Putamen (tissue), 1 donor: ENCODE measurements around the gene CNST.
"Not testable (repeated sequence)": the region's sequence is repeated elsewhere in the genome, so short reads cannot be mapped to it uniquely, and the experiment has no call there.

Experiments used
- DNase-seq: peaks from one replicate; pipeline ENCODE4 v3.0.0-alpha.2; 2016; ENCODE audit warnings: low spot score

The CNST gene

GRCh38 chr1:246624091-246624490, 57.8 kb downstream of the CNST start:
- DNase-seq = no peak

GRCh38 chr1:246629030-246629429, 62.8 kb downstream of the CNST start:
- DNase-seq = no peak

GRCh38 chr1:246629976-246630375, 63.7 kb downstream of the CNST start:
- no peak for DNase-seq

GRCh38 chr1:246631426-246631825, 65.2 kb downstream of the CNST start:
- DNase-seq = no peak

- no peak for DNase-seq
Observed at GRCh38 chr1:246632281-246633168, 66.3 kb downstream of the CNST start.

GRCh38 chr1:246634659-246635058, 68.4 kb downstream of the CNST start:
- not testable (repeated sequence) for DNase-seq

- DNase-seq = no peak
Observed at GRCh38 chr1:246638941-246639655, 72.8 kb downstream of the CNST start.

GRCh38 chr1:246639732-246640131, 73.5 kb downstream of the CNST start:
- DNase-seq = no peak

GRCh38 chr1:246640747-246641146, 74.5 kb downstream of the CNST start:
- no peak for DNase-seq

GRCh38 chr1:246641394-246641793, 75.1 kb downstream of the CNST start:
- DNase-seq = no peak

GRCh38 chr1:246642719-246643118, 76.5 kb downstream of the CNST start:
- no peak for DNase-seq

GRCh38 chr1:246647113-246647512, 80.9 kb downstream of the CNST start:
- peak; percentile 58 for DNase-seq

- peak; percentile 29 for DNase-seq
Observed at GRCh38 chr1:246647513-246647912, 81.3 kb downstream of the CNST start.

- no peak for DNase-seq
Observed at GRCh38 chr1:246651012-246651695, 84.9 kb downstream of the CNST start.

- no peak for DNase-seq
Observed at GRCh38 chr1:246658567-246658966, 92.3 kb downstream of the CNST start.

GRCh38 chr1:246659594-246660140, 93.4 kb downstream of the CNST start:
- DNase-seq = no peak

- no peak for DNase-seq
Observed at GRCh38 chr1:246661451-246661850, 95.2 kb downstream of the CNST start.

GRCh38 chr1:246667773-246668172, 101.5 kb downstream of the CNST start:
- DNase-seq = no peak

GRCh38 chr1:246669659-246670058, 103.4 kb downstream of the CNST start:
- DNase-seq = peak; percentile 57

- no peak for DNase-seq
Observed at GRCh38 chr1:246674049-246674448, 107.8 kb downstream of the CNST start.

- no peak for DNase-seq
Observed at GRCh38 chr1:246677842-246678241, 111.6 kb downstream of the CNST start.
